Duodenal mucosa (tissue), 2 donors: Measurements from ENCODE around the gene LYAR.

Source experiments
- H3K27ac ChIP-seq: one replicate; pipeline ENCODE4 v1.7.0; 2013; ENCODE audit warnings: low read depth, low read length
- H3K27me3 ChIP-seq, 2 donors: one replicate each; pipeline ENCODE4 v1.7.0; 2013; ENCODE audit warnings: low read length in 2 of 2, control low read depth in 1 of 2; ENCODE audit not compliant: insufficient read depth in 2 of 2, control insufficient read depth in 1 of 2
- H3K36me3 ChIP-seq, 2 donors: one replicate each; pipeline ENCODE4 v1.7.0; 2013; ENCODE audit warnings: low read length in 2 of 2, control low read depth in 1 of 2; ENCODE audit not compliant: insufficient read depth in 2 of 2, control insufficient read depth in 1 of 2
- H3K4me1 ChIP-seq, 2 donors: one replicate each; pipeline ENCODE4 v1.7.0; 2013; ENCODE audit warnings: low read length in 2 of 2, control low read depth in 1 of 2; ENCODE audit not compliant: insufficient read depth in 2 of 2, control insufficient read depth in 1 of 2
- H3K4me3 ChIP-seq, 2 donors: one replicate each; pipeline ENCODE4 v1.7.0; 2013; ENCODE audit warnings: low read length in 2 of 2, low read depth in 1 of 2
- H3K9ac ChIP-seq, 2 donors: one replicate each; pipeline ENCODE4 v1.7.0; 2013; ENCODE audit warnings: low read length in 2 of 2, low read depth in 1 of 2
- H3K9me3 ChIP-seq, 2 donors: one replicate each; pipeline ENCODE4 v1.7.0; 2013; ENCODE audit warnings: low read length in 2 of 2, control low read depth in 1 of 2; ENCODE audit not compliant: control insufficient read depth in 1 of 2

LYAR gene

DNA sequence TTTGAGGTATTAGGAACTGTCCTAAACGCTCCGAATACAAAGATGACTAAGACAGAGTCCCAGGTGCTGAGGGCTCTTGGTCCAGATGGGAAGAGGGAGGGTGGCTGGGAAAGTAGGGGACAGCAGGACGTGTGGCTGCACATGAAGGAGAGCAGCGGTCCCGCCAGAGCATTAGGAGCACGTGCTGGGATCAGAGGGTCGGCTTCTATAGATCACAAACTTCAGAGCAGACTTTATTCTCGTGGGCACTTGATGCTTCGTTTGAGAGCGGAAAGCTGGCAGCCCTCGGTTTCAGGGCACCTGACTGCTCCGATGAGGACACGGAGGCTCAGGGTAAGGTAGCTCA is 26.2 kb upstream of the LYAR start:
- Histone ChIP-seq H3K9me3 (no peaks in the 10 kb centered on the region), H3K27ac (no peak overlapping the region), H3K27me3 (no peaks in the 10 kb centered on the region), H3K36me3 (peaks cover 19 to 42% of the 10 kb centered on the region in 2 donors), H3K4me1 (no peaks in the 10 kb centered on the region), H3K9ac (no peak overlapping the region), H3K4me3 (no peak overlapping the region)

DNA sequence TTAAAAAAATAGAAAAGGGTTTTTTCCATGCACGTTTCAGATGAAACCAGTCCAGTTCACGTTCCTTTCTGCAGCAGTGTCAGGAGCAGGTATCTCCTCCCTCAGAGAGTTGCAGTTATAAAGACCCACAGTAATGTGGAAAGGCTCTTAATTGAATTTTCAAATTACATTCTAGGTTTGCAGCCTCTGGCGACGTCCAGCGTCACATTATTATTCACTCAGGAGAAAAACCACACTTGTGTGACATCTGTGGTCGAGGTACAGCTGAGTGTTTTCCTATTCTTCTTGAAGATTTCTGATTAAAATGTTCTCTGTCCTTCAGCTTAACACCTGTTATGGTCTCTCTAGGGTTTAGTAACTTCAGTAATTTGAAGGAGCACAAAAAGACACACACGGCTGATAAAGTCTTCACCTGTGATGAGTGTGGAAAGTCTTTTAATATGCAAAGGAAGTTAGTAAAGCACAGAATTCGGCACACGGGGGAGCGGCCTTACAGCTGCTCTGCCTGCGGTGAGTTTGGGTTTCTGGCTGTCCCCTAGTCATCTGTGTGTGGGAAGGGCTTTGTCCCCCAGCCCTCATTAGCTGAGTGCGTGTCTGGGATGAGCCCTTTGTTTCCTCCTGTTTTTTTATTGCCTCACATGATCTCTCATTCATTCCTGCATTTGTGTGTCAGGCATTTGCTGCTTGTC is 25.7 kb upstream of the LYAR start:
- Histone ChIP-seq H3K4me1 (no peaks in the 10 kb centered on the region), H3K9me3 (no peaks in the 10 kb centered on the region), H3K4me3 (no peak overlapping the region), H3K9ac (no peak overlapping the region), H3K27me3 (no peaks in the 10 kb centered on the region), H3K27ac (no peak overlapping the region), H3K36me3 (peaks cover 14 to 37% of the 10 kb centered on the region in 2 donors)

DNA sequence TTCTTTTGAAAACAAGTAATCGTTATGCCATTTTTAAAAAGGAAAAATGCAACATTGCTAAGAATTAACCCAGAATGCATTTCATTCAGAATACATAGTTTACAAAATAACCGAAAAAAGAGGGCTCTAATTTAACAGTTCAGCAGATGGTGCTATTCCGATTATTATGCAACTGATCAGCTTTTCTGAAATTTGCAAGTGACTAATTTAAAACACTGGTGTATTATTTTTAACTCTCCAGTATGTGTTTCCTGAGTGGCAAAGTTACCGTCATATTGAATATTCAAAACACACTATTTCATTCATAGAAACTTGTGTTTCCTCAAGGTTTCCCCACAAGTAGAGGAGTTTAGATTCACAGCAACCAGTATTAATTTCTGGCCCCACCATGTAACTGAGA is 21.2 kb upstream of the LYAR start:
- Histone ChIP-seq H3K4me1 (no peaks in the 10 kb centered on the region), H3K9me3 (no peaks in the 10 kb centered on the region), H3K27ac (no peak overlapping the region), H3K36me3 (peaks cover 17 to 37% of the 10 kb centered on the region in 2 donors), H3K27me3 (no peaks in the 10 kb centered on the region), H3K9ac (no peak overlapping the region), H3K4me3 (no peak overlapping the region)

DNA sequence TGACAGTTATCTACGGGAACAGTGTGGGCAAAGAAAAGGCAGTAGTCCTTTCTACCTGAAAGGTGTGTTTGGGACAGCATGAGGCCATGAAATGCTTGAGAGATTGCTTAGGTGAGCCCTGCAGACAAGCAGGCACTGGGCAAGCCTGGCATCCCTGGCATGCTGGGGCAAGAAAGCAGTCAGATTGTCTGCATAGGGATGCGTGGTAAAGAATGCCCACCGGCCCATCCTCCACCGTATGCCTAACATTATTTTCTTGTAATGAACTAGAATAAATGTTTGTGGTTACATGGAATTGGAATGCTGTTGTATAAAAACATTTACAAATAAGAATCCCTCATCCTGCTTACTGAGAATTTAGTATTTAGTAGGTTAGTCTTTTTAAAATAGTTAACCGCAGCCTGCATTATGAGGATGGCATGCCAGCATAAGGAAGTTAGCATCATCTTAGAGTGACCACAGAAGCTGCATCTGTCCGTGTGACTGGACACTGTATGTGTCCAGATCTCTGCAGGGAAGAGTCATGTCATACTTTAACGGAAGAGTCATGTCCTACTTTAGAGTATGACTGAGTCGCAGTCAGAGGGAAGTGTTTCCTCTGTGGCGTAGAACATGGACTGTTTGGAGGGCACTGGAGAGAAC is 19.0 kb upstream of the LYAR start:
- Histone ChIP-seq H3K36me3 (peaks cover 9 to 29% of the 10 kb centered on the region in 2 donors), H3K4me3 (no peak overlapping the region), H3K9ac (no peak overlapping the region), H3K27ac (no peak overlapping the region), H3K9me3 (no peaks in the 10 kb centered on the region), H3K4me1 (no peaks in the 10 kb centered on the region), H3K27me3 (no peaks in the 10 kb centered on the region)

DNA sequence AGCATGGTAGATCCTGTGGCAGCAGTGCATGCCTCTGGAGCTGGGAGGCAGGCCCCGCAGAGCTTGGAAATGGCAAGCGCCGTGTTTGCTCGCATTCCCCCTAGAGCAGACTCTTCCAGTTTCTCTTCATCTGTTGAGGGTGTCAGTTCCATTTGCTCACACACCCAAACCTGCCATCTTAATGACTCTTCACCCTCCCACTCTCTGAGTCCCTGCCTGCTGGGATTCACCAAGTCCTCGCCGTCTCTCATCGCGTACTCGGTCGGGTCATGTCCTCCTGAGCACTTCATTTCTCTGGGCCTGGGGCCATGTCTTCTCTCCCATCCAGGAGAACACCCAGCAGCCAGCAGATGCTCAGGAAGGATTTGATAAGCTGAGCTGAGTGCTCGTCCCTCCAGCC is 17.0 kb upstream of the LYAR start:
- H3K27me3 ChIP-seq, result no peaks in the 10 kb centered on the region
- no peak overlapping the region for H3K4me3 ChIP-seq
- H3K27ac ChIP-seq, result no peak overlapping the region
- H3K9ac ChIP-seq, result no peak overlapping the region
- no peaks in the 10 kb centered on the region for H3K4me1 ChIP-seq
- no peaks in the 10 kb centered on the region for H3K9me3 ChIP-seq
- peaks cover 14 to 29% of the 10 kb centered on the region in 2 donors for H3K36me3 ChIP-seq

DNA sequence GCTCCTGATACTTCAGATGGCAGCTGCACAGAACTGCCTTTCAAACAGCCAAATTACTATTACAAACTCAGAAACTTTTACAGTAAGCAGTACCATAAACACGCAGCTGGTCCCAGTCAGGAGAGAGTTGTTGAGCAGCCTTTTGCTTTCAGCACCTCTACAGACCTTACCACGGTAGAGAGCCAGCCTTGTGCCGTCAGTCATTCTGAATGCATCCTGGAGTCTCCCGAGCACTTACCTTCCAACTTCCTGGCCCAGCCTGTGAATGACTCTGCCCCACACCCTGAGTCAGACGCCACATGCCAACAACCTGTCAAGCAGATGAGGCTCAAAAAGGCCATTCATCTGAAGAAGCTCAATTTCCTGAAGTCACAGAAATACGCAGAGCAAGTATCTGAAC is 12.5 kb upstream of the LYAR start:
- Histone ChIP-seq H3K27ac (no peak overlapping the region), H3K4me1 (no peaks in the 10 kb centered on the region), H3K27me3 (no peaks in the 10 kb centered on the region), H3K4me3 (no peak overlapping the region), H3K9me3 (no peaks in the 10 kb centered on the region), H3K36me3 (peaks cover 15 to 26% of the 10 kb centered on the region in 2 donors), H3K9ac (no peak overlapping the region)

DNA sequence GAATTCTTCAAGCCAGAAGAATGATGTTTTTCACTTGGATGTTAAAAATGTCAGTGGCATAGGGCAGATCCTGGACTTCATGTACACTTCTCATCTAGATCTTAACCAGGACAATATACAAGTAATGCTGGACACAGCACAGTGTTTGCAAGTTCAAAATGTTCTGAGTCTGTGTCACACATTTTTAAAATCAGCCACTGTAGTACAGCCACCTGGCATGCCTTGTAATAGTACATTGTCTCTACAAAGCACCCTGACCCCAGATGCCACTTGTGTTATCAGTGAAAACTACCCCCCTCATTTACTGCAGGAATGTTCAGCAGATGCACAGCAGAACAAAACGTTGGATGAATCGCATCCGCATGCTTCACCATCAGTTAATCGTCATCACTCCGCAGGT is 12.0 kb upstream of the LYAR start:
- Histone ChIP-seq H3K27ac (no peak overlapping the region), H3K9ac (no peak overlapping the region), H3K4me1 (no peaks in the 10 kb centered on the region), H3K4me3 (no peak overlapping the region), H3K36me3 (peaks cover 15 to 26% of the 10 kb centered on the region in 2 donors), H3K9me3 (no peaks in the 10 kb centered on the region), H3K27me3 (no peaks in the 10 kb centered on the region)

DNA sequence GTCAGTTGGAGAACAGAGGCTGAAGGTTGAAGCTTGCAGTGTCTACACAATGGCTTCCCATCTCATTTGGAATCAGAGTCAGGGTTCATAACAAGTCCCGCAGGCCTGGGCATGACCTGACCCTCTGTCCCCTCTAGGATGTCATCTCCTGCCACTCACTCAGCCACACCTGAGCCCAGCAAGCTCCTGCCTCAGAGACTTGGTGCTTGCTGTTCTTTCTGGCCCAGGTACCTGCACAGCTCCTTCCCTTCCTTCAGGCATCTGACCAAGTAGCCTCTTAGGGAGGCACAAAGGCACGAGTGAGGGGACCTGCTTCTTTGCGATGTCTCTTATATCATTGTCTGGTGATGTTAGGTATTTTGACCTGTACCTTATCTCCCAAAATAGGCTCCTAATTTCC is 9.1 kb upstream of the LYAR start:
- H3K9me3 ChIP-seq, result no peaks in the 10 kb centered on the region
- peaks cover 11 to 19% of the 10 kb centered on the region in 2 donors for H3K36me3 ChIP-seq
- H3K27ac ChIP-seq, result no peak overlapping the region
- H3K4me3 ChIP-seq, result no peak overlapping the region
- H3K9ac ChIP-seq, result no peak overlapping the region
- no peaks in the 10 kb centered on the region for H3K27me3 ChIP-seq
- no peaks in the 10 kb centered on the region for H3K4me1 ChIP-seq

DNA sequence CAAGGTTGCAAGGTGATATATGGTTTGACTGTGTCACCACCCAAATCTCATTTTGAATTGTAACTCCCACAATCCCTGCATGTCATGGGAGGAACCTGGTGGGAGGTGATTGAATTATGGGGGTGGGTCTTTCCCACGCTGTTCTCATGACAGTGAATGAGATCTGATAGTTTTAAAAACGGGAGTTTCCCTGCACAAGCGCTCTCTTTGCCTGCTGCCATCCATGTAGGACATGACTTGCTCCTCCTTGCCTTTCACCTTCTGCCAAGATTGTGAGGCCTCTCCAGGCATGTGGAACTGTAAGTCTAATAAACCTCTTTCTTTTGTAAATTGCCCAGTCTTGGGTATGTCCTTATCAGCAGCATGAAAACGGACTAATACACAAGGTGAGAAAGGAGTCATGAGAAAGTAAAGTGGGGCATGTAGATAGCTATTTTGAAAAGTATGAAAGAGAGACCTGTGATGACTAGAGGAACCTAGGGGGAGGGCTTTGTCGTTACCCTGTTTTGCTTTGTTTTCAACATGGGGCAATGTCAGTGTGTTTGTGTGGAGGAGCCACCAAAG is 6.4 kb upstream of the LYAR start:
- H3K27ac ChIP-seq, result no peak overlapping the region
- no peaks in the 10 kb centered on the region for H3K9me3 ChIP-seq
- H3K27me3 ChIP-seq, result no peaks in the 10 kb centered on the region
- no peak overlapping the region for H3K9ac ChIP-seq
- H3K36me3 ChIP-seq, result peaks cover 3 to 11% of the 10 kb centered on the region in 2 donors
- H3K4me3 ChIP-seq, result no peak overlapping the region
- H3K4me1 ChIP-seq, result peaks cover 2% of the 10 kb centered on the region in 2 donors

DNA sequence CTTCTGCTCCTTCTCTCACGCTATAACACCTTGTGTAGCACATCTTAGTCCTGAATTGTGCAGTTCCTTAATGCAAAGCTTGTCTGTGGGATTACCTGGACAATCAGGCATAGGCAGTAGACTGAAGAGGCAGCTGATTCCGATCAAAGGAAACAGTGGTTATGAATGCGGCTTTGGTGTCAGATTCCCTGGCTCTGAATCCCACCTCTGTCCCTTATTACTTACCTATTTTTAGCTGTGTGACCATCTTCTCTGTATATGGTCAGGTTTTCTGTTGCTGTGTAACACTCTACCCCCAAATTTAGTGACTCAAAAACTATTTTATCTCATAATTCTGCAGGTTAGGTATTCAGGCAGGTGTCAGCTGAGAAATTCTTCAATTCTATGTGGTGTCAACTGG is 3.3 kb upstream of the LYAR start:
- H3K27ac ChIP-seq, result no peak overlapping the region
- H3K9me3 ChIP-seq, result no peaks in the 10 kb centered on the region
- H3K27me3 ChIP-seq, result no peaks in the 10 kb centered on the region
- H3K9ac ChIP-seq, result no peak overlapping the region
- peaks cover 20 to 22% of the 10 kb centered on the region in 2 donors for H3K4me1 ChIP-seq
- H3K36me3 ChIP-seq, result peaks cover 0 to 6% of the 10 kb centered on the region in 2 donors
- no peak overlapping the region for H3K4me3 ChIP-seq
